ENCODE measurements around the gene LHFPL6. TPM values are rescaled to one million over a fixed set of nuclear protein-coding genes. Genes with fewer than 3 reads are reported as not detected.

Gene LHFPL6
- total and polyA plus RNA-seq, 9 of the 15 experiments (the other 6 are each of a cell fraction or from before 2014, with no cell fraction given) = 0.18 TPM; not detected in 8

GRCh38 chr13:39349391-39349960 is 253.5 kb downstream of the LHFPL6 start:
- no peak overlapping the region for H3K9ac ChIP-seq (ENCODE audit: insufficient read depth in 1 of 2, low read depth in 2 of 2, low read length in 2 of 2)
- no peaks in the 10 kb centered on the region for H4K20me1 ChIP-seq (replicated peaks; ENCODE audit: control insufficient read depth, insufficient read depth, low read length)
- H3K4me3 ChIP-seq = no peak overlapping the region
- no peak overlapping the region for H3K27ac ChIP-seq (ENCODE audit: extremely low read depth, low read depth, low read length)
- H2AFZ ChIP-seq (ENCODE audit: low read depth, low read length) = no peak overlapping the region
- DNase-seq (ENCODE audit: extremely low read depth in 1 of 4, low spot score in 3 of 4) (no peak), ATAC-seq (no peak), FAIRE-seq (no peak)
- no peak for TF ChIP-seq ZNF507 (tag; conservative IDR thresholded peaks at IDR 0.05)
- TF ChIP-seq POU5F1 (IDR thresholded peaks at IDR 0.05; ENCODE audit: borderline replicate concordance, low read depth, low read length, partially characterized antibody) = no peak
- no peak for TF ChIP-seq SMARCB1 (IDR thresholded peaks at IDR 0.05; ENCODE audit: insufficient read length, low read depth)
- no peak for TF ChIP-seq ZNF766 (CRISPR knock-in tag; conservative IDR thresholded peaks at IDR 0.05)
- TF ChIP-seq ZBTB2 (IDR thresholded peaks at IDR 0.05) = no peak
- TF ChIP-seq ZBTB33 (CRISPR knock-in tag; IDR thresholded peaks at IDR 0.05) = no peak
- TF ChIP-seq ZNF253 (CRISPR knock-in tag; conservative IDR thresholded peaks at IDR 0.05) = no peak
- no peak for TF ChIP-seq BRD9 (IDR thresholded peaks at IDR 0.05; ENCODE audit: low read depth, partially characterized antibody)
- no peak for TF ChIP-seq ELF1 (tag; IDR thresholded peaks at IDR 0.05)
- no peak for TF ChIP-seq CREM (IDR thresholded peaks at IDR 0.05; ENCODE audit: low read depth)
- H3K4me1 ChIP-seq (replicated peaks in 1 of 2; ENCODE audit: control insufficient read depth in 2 of 2, insufficient read depth in 2 of 2, low read length in 2 of 2) = no peaks in the 10 kb centered on the region
- in situ Hi-C loops (cut with MboI) (no loop called here), intact Hi-C loops (cut with micrococcal nuclease) (no loop called here)
- WGBS (ENCODE audit: insufficient coverage, low coverage, missing lambda C conversion rate) = 0% methylated on average over 5 of the region's 6 CpGs
- no peaks in the 10 kb centered on the region for H3K36me3 ChIP-seq (ENCODE audit: control insufficient read depth, insufficient read depth, low read length)
- ChIA-PET POLR2A (no interaction called here), CTCF (ENCODE audit: low intra/inter-chr PET ratio) (no interaction called here)
- H3K9me1 ChIP-seq (ENCODE audit: control insufficient read depth, insufficient read depth, low read length) = no peaks in the 10 kb centered on the region
- H3K4me2 ChIP-seq (ENCODE audit: insufficient read depth, low read length) = no peak overlapping the region
- no TSS peak for BruUV-seq (replicated peaks)
- H3K9me3 ChIP-seq (replicated peaks; ENCODE audit: control insufficient read depth, insufficient read depth, low read depth, low read length) = no peaks in the 10 kb centered on the region
- no peaks in the 10 kb centered on the region for H3K79me2 ChIP-seq (ENCODE audit: control insufficient read depth, insufficient read depth, low read length)
- no peaks in the 10 kb centered on the region for H3K27me3 ChIP-seq (ENCODE audit: control insufficient read depth in 2 of 2, insufficient read depth in 2 of 2, low read length in 2 of 2)
